ENCODE results near the gene ALKBH6. TPM values are rescaled to one million over a fixed set of nuclear protein-coding genes. Genes with fewer than 3 reads are reported as not detected.
A peak's percentile ranks its signal among the peaks of the same experiment; 100 is the strongest.

The ALKBH6 gene
- total and polyA plus RNA-seq, 9 of the 15 experiments (the other 6 are each of a cell fraction or from before 2014, with no cell fraction given) = 0.67 to 62.0 (median 34.5) TPM

- TF ChIP-seq PBX2 (CRISPR knock-in tag; IDR thresholded peaks at IDR 0.05; ENCODE audit: low read depth) (no peak), PBX2 (tag; conservative IDR thresholded peaks at IDR 0.05; ENCODE audit: low read depth) (peak; percentile 50; the same call in 1 of the 2 replicates), YBX1 (IDR thresholded peaks at IDR 0.05) (no peak), MECOM (CRISPR knock-in tag; IDR thresholded peaks at IDR 0.05) (no peak), ZNF24 (IDR thresholded peaks at IDR 0.05) (no peak), ETV1 (tag; conservative IDR thresholded peaks at IDR 0.05; ENCODE audit: low read depth) (peak; percentile 51), ZNF12 (CRISPR knock-in tag; IDR thresholded peaks at IDR 0.05) (peak; percentile 75; the same call in 1 of the 2 replicates), ZNF384 (IDR thresholded peaks at IDR 0.05; ENCODE audit: low read depth, low read length) (no peak), C11orf30 (IDR thresholded peaks at IDR 0.05; ENCODE audit: low read depth) (peak; percentile 54)
- TF ChIP-seq, protein P1, sequence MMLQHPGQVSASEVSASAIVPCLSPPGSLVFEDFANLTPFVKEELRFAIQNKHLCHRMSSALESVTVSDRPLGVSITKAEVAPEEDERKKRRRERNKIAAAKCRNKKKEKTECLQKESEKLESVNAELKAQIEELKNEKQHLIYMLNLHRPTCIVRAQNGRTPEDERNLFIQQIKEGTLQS (IDR thresholded peaks at IDR 0.05) = peak; percentile 64
- TF ChIP-seq, protein P1 (CRISPR knock-in tag; conservative IDR thresholded peaks at IDR 0.05) = no peak
- TF ChIP-seq, protein P2, sequence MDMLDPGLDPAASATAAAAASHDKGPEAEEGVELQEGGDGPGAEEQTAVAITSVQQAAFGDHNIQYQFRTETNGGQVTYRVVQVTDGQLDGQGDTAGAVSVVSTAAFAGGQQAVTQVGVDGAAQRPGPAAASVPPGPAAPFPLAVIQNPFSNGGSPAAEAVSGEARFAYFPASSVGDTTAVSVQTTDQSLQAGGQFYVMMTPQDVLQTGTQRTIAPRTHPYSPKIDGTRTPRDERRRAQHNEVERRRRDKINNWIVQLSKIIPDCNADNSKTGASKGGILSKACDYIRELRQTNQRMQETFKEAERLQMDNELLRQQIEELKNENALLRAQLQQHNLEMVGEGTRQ (CRISPR knock-in tag; IDR thresholded peaks at IDR 0.05) = no peak
- TF ChIP-seq, protein P3, sequence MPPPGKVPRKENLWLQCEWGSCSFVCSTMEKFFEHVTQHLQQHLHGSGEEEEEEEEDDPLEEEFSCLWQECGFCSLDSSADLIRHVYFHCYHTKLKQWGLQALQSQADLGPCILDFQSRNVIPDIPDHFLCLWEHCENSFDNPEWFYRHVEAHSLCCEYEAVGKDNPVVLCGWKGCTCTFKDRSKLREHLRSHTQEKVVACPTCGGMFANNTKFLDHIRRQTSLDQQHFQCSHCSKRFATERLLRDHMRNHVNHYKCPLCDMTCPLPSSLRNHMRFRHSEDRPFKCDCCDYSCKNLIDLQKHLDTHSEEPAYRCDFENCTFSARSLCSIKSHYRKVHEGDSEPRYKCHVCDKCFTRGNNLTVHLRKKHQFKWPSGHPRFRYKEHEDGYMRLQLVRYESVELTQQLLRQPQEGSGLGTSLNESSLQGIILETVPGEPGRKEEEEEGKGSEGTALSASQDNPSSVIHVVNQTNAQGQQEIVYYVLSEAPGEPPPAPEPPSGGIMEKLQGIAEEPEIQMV (tag; conservative IDR thresholded peaks at IDR 0.05; ENCODE audit: low read depth) = no peak
- TF ChIP-seq, protein P4, sequence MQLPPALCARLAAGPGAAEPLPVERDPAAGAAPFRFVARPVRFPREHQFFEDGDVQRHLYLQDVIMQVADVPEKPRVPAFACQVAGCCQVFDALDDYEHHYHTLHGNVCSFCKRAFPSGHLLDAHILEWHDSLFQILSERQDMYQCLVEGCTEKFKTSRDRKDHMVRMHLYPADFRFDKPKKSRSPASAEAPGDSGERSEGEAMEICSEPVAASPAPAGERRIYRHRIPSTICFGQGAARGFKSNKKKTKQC (CRISPR knock-in tag; IDR thresholded peaks at IDR 0.05) = 0 out of 2 replicates have a peak, but pooled peaks have one; percentile 69
- TF ChIP-seq, protein P5, sequence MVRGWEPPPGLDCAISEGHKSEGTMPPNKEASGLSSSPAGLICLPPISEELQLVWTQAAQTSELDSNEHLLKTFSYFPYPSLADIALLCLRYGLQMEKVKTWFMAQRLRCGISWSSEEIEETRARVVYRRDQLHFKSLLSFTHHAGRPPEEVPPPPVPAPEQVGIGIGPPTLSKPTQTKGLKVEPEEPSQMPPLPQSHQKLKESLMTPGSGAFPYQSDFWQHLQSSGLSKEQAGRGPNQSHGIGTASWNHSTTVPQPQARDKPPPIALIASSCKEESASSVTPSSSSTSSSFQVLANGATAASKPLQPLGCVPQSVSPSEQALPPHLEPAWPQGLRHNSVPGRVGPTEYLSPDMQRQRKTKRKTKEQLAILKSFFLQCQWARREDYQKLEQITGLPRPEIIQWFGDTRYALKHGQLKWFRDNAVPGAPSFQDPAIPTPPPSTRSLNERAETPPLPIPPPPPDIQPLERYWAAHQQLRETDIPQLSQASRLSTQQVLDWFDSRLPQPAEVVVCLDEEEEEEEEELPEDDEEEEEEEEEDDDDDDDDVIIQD (CRISPR knock-in tag; IDR thresholded peaks at IDR 0.05) = no peak
These were observed 18.7 kb downstream of the ALKBH6 start, which contains the start of gene SDHAF1 (continued) for GRCh38 chr19:35995048-35995993.

Measured in K562 (cell line).